Measurements from ENCODE around the gene GNAI3.

Gene GNAI3

GRCh38 chr1:109548321-109549267 lies at the start of gene GNAI3:
Gene GNAI3, plus strand, starts transcription at chr1:109548615. Its CDS starts 106 bp downstream, at chr1:109548721.
- DNase-seq: peak; percentile 63

GRCh38 chr1:109499081-109499480 lies 49.3 kb upstream of the GNAI3 start:
- DNase-seq: no peak

- no peak for DNase-seq
Observed at GRCh38 chr1:109499661-109500536, 48.5 kb upstream of the GNAI3 start.

- no peak for DNase-seq
Observed at GRCh38 chr1:109500941-109501381, 47.5 kb upstream of the GNAI3 start.

- DNase-seq: no peak
Observed at GRCh38 chr1:109501644-109502363, 46.6 kb upstream of the GNAI3 start.

- no peak for DNase-seq
Observed at GRCh38 chr1:109502364-109502851, 46.0 kb upstream of the GNAI3 start.

GRCh38 chr1:109503935-109504334 lies 44.5 kb upstream of the GNAI3 start:
- no peak for DNase-seq

GRCh38 chr1:109504974-109505373 lies 43.4 kb upstream of the GNAI3 start:
- no peak for DNase-seq

GRCh38 chr1:109508001-109508872 lies 40.2 kb upstream of the GNAI3 start:
- no peak for DNase-seq

- DNase-seq: no peak
Observed at GRCh38 chr1:109508873-109509175, 39.6 kb upstream of the GNAI3 start.

- DNase-seq: no peak
Observed at GRCh38 chr1:109509176-109510134, 39.0 kb upstream of the GNAI3 start, which contains the start of gene AMIGO1. Gene AMIGO1, minus strand, starts transcription at chr1:109509727. Its CDS starts 815 bp downstream, at chr1:109508912.

- no peak for DNase-seq
Observed at GRCh38 chr1:109513110-109513710, 35.2 kb upstream of the GNAI3 start.

- DNase-seq: no peak
Observed at GRCh38 chr1:109514846-109515245, 33.6 kb upstream of the GNAI3 start.

GRCh38 chr1:109516872-109517271 lies 31.5 kb upstream of the GNAI3 start:
- DNase-seq: no peak

- no peak for DNase-seq
Observed at GRCh38 chr1:109517337-109517736, 31.1 kb upstream of the GNAI3 start.

GRCh38 chr1:109521002-109521951 lies 27.1 kb upstream of the GNAI3 start:
- no peak for DNase-seq

GRCh38 chr1:109522026-109522425 lies 26.4 kb upstream of the GNAI3 start:
- no peak for DNase-seq

GRCh38 chr1:109523706-109524105 lies 24.7 kb upstream of the GNAI3 start:
- DNase-seq: no peak
